ENCODE data around the gene BATF.

The BATF gene

DNA sequence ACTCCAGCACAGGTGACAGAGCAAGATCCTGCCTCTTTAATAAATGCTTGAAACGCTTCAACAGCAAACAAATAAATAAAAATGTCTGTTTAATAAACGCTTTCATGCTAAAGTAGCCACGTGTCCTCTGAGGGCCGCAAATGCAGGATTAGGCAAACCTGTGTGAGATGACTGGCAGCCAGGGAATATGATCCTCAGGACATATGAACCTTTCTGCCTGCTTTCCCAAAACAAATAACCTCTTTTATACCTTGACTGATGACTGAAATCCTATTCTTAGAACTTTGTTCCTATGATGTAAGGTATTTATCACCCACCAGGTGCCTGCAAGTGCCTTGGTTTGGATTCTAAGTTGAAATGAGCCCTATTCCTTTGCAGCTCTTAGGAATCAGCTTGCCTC is 41.7 kb downstream of the BATF start:
- DNase-seq: no peak

DNA sequence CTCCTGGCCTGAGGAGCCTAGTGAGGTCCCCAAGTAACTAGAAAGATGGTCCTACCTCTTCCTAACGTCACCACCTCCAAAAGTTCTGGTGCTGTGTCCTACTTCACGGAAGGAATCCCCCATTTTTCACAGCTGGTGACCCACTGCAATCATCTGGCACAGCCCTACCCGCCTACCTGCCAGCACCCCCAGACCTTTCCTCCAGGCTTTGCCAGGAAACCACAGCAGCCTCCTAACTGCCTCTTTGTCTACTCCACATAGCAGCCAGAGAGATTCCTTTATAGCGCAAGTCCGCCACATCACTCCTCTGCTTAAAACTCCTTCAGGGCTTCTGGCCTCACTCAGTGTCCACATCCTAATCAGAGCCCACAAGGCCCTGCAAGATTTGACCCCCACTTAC is 42.8 kb downstream of the BATF start:
- DNase-seq: no peak

DNA sequence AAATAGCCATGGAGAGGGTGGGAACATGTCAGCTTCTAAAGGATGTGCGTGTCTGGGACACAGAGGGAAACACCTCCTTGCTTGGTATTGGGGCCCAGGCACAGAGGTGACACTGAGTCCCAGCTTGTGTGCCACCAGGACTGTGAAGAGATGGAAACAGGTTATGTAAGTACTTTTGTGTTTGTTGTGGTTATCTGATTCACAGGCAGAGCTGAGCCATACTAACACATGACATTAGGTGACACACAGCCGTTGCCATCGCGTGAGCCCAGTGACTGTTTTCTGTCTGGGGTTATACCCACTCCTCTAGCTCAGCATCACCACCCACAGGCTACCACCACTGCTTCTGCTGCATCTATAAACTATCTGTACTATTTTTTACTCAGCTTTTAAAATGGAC is 44.1 kb downstream of the BATF start:
- no peak for DNase-seq

DNA sequence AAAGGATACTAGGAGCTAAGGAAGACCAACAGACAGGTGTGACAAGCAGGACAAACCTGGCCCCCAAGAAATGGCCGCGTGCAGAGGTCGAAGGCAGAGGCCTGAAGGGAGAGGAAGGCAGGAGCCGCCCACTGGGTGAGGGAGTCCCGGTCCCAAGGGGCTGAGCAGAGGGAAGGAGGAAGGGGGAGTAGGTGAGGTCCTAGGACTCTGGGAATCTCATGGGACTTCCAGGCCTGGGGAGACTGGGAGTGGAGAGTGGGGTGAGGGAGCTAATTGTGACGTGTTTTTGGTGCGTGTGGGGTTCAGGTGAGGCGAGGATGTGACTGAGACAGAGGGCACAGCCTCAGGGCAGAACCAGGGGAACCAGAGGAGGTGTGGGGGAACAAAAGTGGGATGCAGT is 44.5 kb downstream of the BATF start:
- no peak for DNase-seq

DNA sequence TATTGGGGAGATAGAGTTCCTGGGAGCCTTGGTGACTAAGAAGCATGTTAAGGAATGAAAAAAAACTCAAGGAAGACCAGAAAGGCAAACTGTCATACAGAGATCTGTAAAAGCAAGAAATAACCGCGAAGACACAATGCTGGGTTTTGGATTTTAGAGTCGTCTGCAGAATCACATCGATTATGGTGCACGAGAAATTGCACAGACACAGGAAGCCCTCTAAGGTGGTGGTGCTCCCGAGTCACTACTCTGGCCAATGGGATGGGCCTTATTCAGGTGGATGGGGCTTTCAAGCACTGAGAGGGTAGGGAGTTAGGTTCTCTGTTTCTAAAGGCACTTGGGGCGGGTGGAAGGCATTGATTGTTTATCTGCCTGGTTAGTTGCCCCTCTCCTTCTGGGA is 45.9 kb downstream of the BATF start:
- DNase-seq: no peak

DNA sequence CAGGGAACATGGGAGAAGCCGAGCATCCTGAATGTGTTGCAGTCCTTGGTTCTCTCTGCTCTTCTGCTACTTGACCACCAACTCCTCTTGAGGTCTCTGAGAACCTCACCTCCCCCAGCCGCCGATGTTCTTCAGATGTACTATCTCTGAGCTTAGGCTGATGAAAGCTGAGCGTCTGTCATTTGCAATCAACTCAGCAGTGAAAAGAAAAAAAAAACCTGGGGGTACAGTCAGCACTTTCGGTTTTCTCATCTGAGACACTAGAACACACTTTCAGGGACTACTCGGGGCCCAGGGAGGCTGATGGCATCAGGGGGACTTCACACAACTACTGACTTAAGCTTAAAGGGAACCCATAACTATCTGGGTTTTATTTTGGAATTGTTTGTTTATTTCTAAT is 46.5 kb downstream of the BATF start:
- no peak for DNase-seq

DNA sequence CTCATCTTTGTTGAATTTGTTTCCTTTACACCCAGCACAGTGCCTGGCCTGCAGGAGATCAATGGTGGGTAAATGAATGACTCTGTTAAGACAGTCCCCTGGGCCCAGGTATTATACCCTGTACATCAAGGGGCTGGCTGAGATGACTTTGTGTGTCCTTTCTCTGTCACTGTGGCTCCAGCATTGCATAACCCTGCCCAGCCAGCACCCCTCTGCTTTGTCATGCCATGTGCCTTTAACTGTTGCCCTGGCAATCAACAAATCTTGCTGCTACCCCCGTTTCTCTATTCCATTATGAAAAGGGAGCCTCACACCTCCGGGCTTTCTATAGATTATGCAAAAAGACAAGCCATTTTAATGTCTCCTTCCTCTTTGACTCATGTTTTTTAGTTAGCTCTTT is 48.5 kb downstream of the BATF start:
- DNase-seq: no peak

DNA sequence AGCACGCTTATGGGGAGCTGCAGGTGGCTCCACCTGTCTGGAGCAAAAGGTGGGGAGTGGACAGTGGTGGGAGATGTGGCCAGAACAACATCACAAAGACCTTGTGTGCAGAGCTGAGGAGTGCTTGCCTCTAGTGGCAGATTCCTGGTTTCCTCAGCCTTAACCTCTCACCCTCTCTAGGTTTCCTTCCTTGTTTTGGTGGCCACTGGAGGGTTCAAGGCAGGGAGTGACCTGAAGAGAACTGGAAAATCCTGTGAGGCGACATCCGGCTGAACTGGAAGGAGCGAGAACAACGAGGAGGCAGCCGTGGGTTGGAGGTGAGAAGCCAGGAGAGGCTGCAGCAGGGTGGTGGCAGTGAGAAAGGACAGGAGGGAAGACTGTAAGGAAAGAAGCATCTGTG is 49.8 kb downstream of the BATF start:
- no peak for DNase-seq

DNA sequence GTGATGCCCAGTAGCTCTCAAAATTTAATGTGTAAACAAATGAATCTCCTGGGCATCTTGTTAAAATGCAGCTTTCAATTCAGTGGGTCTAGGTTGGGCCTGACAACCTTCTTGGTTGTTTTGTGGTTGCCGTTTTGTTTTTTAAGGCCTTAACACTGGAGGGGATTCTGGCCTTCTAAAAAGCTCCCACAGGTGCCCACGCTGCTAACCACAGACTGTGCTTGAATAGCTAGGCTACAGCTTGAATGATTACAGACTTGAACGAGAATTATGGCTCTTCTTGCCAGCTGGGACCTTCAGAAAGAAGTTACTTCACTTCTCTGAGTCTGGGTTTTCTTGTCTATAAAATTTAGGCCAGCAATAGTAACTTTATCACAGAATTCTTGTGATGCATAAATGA is 54.8 kb downstream of the BATF start:
- no peak for DNase-seq

DNA sequence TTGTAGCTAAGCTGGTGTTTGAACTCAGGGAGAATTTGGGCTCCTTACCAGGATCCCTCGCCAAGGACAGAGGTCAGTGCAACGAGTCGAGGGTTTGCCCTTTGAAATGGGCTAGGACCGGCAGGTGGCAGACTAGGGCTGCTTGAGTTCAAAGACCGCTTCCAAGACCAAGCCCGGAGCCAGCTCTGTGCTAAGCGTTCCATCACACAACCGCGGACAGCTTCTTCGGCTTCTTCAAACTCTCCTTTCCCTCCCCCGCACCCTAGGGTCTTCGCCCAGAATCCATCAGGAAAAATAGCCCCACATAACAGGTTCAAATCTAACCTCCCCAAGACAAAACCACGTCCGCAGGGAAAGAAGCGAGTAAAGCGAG is 55.4 kb downstream of the BATF start:
- DNase-seq: peak; percentile 44 to 57

DNA sequence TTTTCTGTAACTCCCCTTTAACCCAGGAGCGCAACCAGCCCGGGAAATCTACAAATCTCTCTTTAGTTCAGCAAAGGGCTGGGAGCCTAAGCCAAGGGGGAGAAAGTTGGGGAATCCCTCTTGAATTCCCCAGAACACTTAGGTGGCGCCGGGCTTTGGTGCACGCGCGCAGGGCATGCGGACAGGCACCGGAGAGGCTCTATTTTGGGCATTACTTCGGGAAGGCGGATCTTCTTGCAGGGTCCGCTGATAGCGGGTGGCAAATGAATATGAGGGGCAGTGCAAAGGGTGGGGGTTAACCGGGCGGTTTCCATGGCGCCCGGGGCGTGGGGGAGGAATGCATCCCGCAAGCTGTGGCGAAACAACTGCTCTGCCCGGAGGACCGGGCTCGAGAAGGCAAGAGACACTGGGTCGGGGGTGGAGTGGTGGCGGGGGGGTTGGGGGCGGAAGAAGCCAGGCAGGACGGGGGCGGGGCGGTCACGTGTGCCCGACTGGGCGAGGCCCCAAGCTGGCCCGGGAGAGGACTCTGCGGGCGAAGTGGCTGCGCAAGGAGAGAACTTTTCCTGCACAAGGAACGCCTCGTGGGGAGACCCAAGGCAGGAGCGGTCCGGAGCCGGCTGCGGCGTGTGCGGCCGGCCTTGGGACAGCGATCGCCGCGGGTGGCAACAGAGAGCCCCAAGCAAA is 56.0 kb downstream of the BATF start, which contains the start of gene FLVCR2:
FLVCR2 (plus strand) TSS at position 519 of the 684 bp plus-strand sequence. CDS start 353 bp downstream, outside the sequence.
- no peak for DNase-seq

DNA sequence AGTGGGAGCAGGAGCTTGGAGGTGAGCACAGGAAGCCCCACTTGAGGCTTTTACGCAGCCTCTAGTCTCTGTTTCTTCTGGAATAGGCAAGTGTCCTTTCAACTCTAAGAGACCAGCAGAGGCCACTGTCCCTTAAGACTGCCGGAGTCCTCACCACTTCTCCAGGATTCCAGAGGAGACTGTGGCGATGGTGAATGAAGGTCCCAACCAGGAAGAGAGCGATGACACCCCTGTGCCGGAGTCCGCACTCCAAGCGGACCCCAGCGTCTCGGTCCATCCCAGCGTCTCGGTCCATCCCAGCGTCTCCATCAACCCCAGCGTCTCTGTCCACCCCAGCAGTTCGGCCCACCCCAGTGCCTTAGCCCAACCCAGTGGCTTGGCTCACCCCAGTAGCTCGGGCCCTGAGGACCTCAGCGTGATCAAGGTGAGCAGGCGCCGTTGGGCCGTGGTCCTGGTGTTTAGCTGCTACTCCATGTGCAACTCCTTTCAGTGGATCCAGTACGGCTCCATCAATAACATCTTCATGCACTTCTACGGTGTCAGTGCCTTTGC is 56.6 kb downstream of the BATF start:
- DNase-seq: no peak

DNA sequence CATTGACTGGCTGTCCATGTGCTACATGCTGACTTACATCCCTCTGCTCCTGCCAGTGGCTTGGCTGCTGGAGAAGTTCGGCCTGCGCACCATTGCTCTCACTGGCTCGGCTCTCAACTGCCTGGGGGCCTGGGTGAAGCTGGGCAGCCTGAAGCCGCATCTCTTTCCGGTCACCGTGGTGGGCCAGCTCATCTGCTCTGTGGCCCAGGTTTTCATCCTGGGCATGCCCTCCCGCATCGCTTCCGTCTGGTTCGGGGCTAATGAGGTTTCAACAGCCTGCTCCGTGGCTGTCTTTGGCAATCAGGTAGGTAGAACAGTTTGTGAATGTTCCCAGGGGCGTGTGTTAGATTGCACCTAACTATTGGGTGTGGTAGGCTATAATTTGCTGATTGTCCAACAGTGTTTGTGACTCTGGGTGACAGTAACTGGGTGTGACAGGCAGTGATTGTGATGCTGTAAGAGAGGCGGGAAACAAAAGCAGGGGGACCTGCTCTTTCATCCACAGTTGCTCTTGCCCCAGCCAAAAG is 57.1 kb downstream of the BATF start:
- no peak for DNase-seq

DNA sequence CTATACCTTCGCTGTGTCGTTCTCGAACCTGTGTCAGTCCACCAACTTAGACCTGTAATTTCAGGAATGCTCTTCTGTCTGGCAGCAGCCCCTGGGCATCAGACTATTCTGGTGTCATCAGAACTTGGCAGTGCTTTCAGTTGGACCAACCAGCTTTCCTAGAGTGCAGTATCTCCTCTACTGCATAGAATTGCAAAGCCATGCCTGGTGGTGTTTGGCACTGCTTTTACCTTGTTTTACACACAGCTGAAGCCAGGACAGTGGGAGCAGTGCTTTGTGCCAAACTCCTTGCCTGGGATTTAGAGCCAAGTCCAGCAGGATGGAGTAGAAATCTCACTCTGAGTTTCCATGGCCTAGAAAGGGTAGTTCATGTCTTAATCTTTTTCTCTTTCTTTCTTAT is 57.6 kb downstream of the BATF start:
- no peak for DNase-seq

DNA sequence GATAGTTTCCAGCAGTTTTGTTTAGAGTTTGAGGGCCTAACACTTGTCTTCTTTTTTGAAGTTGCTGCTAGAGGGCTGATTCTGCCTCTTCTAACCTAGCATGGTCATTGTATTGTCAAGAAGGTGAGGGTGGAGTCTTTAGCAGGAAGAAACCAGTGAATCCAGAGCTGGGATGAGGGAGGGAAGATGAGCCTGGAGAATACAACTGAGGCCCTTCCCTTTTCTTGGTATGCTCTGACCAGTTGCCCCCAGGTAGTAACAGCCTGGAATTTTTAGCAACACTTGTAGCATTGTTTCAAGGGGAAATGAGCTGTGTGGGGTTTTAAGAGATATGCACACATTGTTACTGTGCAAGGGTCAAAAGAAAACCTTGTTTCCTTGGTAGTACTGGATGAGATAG is 65.1 kb downstream of the BATF start:
- DNase-seq: no peak

DNA sequence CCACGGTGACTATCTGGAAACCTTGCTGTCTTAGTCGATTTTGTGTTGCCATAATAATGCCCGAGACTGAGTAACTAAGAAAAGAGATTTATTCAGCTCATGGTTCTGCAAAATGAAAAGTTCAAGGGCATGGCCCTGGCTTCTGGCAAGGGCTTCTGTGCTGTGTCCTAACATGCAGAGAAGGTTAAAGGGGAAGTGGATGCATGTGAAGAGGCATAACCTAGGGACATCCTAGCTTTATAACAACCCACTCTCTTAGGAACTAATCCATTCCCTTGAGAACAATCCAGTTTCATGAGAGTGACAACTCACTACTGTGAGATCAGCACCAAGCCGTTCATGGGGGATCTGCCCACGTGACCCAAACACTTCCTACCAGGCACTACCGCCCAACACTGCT is 67.7 kb downstream of the BATF start:
- no peak for DNase-seq

DNA sequence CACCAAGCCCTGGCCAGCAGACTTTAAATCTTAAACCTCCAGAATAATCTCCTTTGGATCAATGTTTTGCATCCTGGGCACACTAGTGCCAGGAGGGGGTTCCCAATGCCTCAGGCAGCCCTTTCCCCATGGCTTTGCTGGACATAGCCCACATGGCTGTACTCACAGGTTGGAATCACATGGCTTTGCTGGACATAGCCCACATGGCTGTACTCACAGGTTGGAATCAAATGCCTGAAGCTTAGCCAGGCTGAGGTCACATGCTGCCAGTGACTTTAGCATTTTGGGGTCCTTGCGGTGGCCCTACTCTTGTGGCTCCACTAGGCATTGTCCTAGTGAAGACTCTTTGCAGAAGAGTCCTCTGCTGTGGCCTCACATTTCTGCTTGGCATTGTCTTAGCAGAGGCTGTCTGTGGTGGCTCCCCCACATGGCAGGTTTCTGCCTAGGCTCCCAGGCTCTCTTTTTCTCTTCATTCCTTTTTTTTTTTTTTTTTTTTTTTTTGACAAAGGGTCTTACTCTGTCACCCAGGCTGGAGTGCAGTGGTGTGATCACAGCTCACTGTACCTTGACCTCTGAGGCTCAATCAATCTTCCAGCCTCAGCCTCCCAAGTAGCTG is 69.2 kb downstream of the BATF start:
- DNase-seq: no peak

DNA sequence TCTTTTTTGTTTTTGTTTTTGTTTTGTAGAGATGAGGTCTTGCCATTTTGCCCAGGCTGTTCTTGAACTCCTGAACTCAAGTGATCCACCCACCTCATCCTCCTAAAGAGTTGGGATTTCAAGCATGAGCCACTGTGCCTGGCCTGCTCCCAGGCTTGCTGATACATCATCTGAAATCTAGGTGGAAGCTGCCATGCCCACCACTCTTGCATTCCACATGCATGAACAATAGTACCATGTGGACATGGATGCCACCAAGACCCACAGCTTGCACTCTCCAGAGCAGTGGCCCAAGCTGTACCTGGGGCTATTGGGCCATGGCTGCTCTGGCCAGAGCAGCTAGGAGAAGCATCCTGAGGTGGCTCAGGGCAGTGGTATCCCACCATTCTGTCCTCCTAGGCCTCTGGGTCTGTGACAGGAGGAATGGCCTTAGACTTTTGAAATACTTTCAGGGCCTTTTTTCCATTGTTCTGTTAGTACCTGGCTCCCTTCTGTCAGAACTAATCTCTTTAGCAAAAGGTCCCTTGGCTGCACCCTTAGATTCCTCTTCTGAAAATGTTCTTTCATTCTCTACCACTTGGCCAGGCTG is 69.8 kb downstream of the BATF start:
- DNase-seq: no peak

DNA sequence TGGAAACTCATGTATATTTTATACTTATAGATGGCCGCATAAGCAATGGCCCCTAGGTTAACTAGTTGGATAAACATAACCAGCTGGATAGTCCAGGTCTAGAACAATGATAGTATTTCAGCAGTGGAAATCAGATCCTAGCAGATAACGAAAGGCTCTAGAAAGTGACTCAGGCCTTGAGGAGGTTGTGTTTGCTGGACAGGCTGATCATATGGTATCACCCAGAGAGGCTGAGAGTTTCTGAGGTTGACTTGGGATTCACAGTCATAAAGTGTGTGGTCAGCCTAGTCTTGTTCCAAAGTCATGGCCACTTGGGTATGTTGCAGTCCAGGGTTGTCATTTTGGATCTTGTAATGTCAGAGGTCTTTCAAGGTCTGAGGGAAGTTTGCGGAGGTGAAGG is 73.0 kb downstream of the BATF start:
- DNase-seq: no peak
